ENCODE results near the gene SPTB.

SPTB gene

GRCh38 chr14:64826333-64826732, 53.4 kb downstream of the SPTB start:
- no peaks in the 10 kb centered on the region for H3K36me3 ChIP-seq (ENCODE audit: control insufficient read depth in 5 of 5, insufficient read depth in 5 of 5, low read length in 5 of 5)
- no peak overlapping the region for H3K9ac ChIP-seq (ENCODE audit: low read length in 5 of 5)
- H3K9me3 ChIP-seq (ENCODE audit: control insufficient read depth in 5 of 5, low read length in 5 of 5) = no peaks in the 10 kb centered on the region
- peaks cover 0 to 20% (median 0%) of the 10 kb centered on the region in 5 donors for H3K27me3 ChIP-seq (ENCODE audit: control insufficient read depth in 5 of 5, insufficient read depth in 4 of 5, low read length in 5 of 5)
- no peak overlapping the region for H3K4me3 ChIP-seq (ENCODE audit: low read depth in 1 of 5, low read length in 5 of 5)
- peaks cover 0 to 13% (median 6%) of the 10 kb centered on the region in 5 donors for H3K4me1 ChIP-seq (ENCODE audit: control insufficient read depth in 5 of 5, insufficient read depth in 5 of 5, low read length in 5 of 5)
- H3K27ac ChIP-seq (ENCODE audit: low read depth, low read length) = no peak overlapping the region

GRCh38 chr14:64825509-64825908, 54.2 kb downstream of the SPTB start:
- H3K27ac ChIP-seq (ENCODE audit: low read depth, low read length) = no peak overlapping the region

GRCh38 chr14:64825006-64825405, 54.7 kb downstream of the SPTB start:
- H3K27ac ChIP-seq (ENCODE audit: low read depth, low read length) = no peak overlapping the region
- H3K4me3 ChIP-seq (ENCODE audit: low read depth in 1 of 5, low read length in 5 of 5) = no peak overlapping the region
- H3K27me3 ChIP-seq (ENCODE audit: control insufficient read depth in 5 of 5, insufficient read depth in 4 of 5, low read length in 5 of 5) = peaks cover 0 to 20% (median 0%) of the 10 kb centered on the region in 5 donors
- peaks cover 0 to 13% (median 6%) of the 10 kb centered on the region in 5 donors for H3K4me1 ChIP-seq (ENCODE audit: control insufficient read depth in 5 of 5, insufficient read depth in 5 of 5, low read length in 5 of 5)
- H3K9me3 ChIP-seq (ENCODE audit: control insufficient read depth in 5 of 5, low read length in 5 of 5) = no peaks in the 10 kb centered on the region
- no peaks in the 10 kb centered on the region for H3K36me3 ChIP-seq (ENCODE audit: control insufficient read depth in 5 of 5, insufficient read depth in 5 of 5, low read length in 5 of 5)
- H3K9ac ChIP-seq (ENCODE audit: low read length in 5 of 5) = no peak overlapping the region

More at GRCh38 chr14:64825509-64825908, 54.2 kb downstream of the SPTB start:
- H3K4me1 ChIP-seq (ENCODE audit: control insufficient read depth in 5 of 5, insufficient read depth in 5 of 5, low read length in 5 of 5) = peaks cover 0 to 13% (median 6%) of the 10 kb centered on the region in 5 donors
- H3K36me3 ChIP-seq (ENCODE audit: control insufficient read depth in 5 of 5, insufficient read depth in 5 of 5, low read length in 5 of 5) = no peaks in the 10 kb centered on the region
- no peak overlapping the region for H3K4me3 ChIP-seq (ENCODE audit: low read depth in 1 of 5, low read length in 5 of 5)
- H3K9me3 ChIP-seq (ENCODE audit: control insufficient read depth in 5 of 5, low read length in 5 of 5) = no peaks in the 10 kb centered on the region
- no peak overlapping the region for H3K9ac ChIP-seq (ENCODE audit: low read length in 5 of 5)
- H3K27me3 ChIP-seq (ENCODE audit: control insufficient read depth in 5 of 5, insufficient read depth in 4 of 5, low read length in 5 of 5) = peaks cover 0 to 20% (median 0%) of the 10 kb centered on the region in 5 donors

GRCh38 chr14:64824471-64824870, 55.2 kb downstream of the SPTB start:
- no peaks in the 10 kb centered on the region for H3K9me3 ChIP-seq (ENCODE audit: control insufficient read depth in 5 of 5, low read length in 5 of 5)
- peaks cover 0 to 13% (median 6%) of the 10 kb centered on the region in 5 donors for H3K4me1 ChIP-seq (ENCODE audit: control insufficient read depth in 5 of 5, insufficient read depth in 5 of 5, low read length in 5 of 5)
- H3K27ac ChIP-seq (ENCODE audit: low read depth, low read length) = no peak overlapping the region
- H3K4me3 ChIP-seq (ENCODE audit: low read depth in 1 of 5, low read length in 5 of 5) = no peak overlapping the region
- H3K36me3 ChIP-seq (ENCODE audit: control insufficient read depth in 5 of 5, insufficient read depth in 5 of 5, low read length in 5 of 5) = no peaks in the 10 kb centered on the region
- peaks cover 0 to 20% (median under 1%) of the 10 kb centered on the region in 5 donors for H3K27me3 ChIP-seq (ENCODE audit: control insufficient read depth in 5 of 5, insufficient read depth in 4 of 5, low read length in 5 of 5)
- H3K9ac ChIP-seq (ENCODE audit: low read length in 5 of 5) = no peak overlapping the region

GRCh38 chr14:64823305-64823861, 56.3 kb downstream of the SPTB start:
- H3K4me3 ChIP-seq (ENCODE audit: low read depth in 1 of 5, low read length in 5 of 5) = peak overlapping the region in 2 of 5 donors; percentile 12 to 32
- no peaks in the 10 kb centered on the region for H3K9me3 ChIP-seq (ENCODE audit: control insufficient read depth in 5 of 5, low read length in 5 of 5)
- no peak overlapping the region for H3K27ac ChIP-seq (ENCODE audit: low read depth, low read length)
- peaks cover 0 to 13% (median 6%) of the 10 kb centered on the region in 5 donors for H3K4me1 ChIP-seq (ENCODE audit: control insufficient read depth in 5 of 5, insufficient read depth in 5 of 5, low read length in 5 of 5)
- H3K27me3 ChIP-seq (ENCODE audit: control insufficient read depth in 5 of 5, insufficient read depth in 4 of 5, low read length in 5 of 5) = peaks cover 0 to 21% (median 7%) of the 10 kb centered on the region in 5 donors
- H3K9ac ChIP-seq (ENCODE audit: low read length in 5 of 5) = no peak overlapping the region
- H3K36me3 ChIP-seq (ENCODE audit: control insufficient read depth in 5 of 5, insufficient read depth in 5 of 5, low read length in 5 of 5) = no peaks in the 10 kb centered on the region

GRCh38 chr14:64821651-64822050, 58.1 kb downstream of the SPTB start:
- H3K9ac ChIP-seq (ENCODE audit: low read length in 5 of 5) = no peak overlapping the region

GRCh38 chr14:64818151-64818550, 61.6 kb downstream of the SPTB start:
- no peak overlapping the region for H3K9ac ChIP-seq (ENCODE audit: low read length in 5 of 5)
- peaks cover 0 to 3% (median 2%) of the 10 kb centered on the region in 5 donors for H3K4me1 ChIP-seq (ENCODE audit: control insufficient read depth in 5 of 5, insufficient read depth in 5 of 5, low read length in 5 of 5)
- peaks cover 2 to 18% (median 10%) of the 10 kb centered on the region in 5 donors for H3K27me3 ChIP-seq (ENCODE audit: control insufficient read depth in 5 of 5, insufficient read depth in 4 of 5, low read length in 5 of 5)
- H3K9me3 ChIP-seq (ENCODE audit: control insufficient read depth in 5 of 5, low read length in 5 of 5) = no peaks in the 10 kb centered on the region
- no peak overlapping the region for H3K4me3 ChIP-seq (ENCODE audit: low read depth in 1 of 5, low read length in 5 of 5)
- no peaks in the 10 kb centered on the region for H3K36me3 ChIP-seq (ENCODE audit: control insufficient read depth in 5 of 5, insufficient read depth in 5 of 5, low read length in 5 of 5)
- no peak overlapping the region for H3K27ac ChIP-seq (ENCODE audit: low read depth, low read length)

More at GRCh38 chr14:64821651-64822050, 58.1 kb downstream of the SPTB start:
- H3K4me3 ChIP-seq (ENCODE audit: low read depth in 1 of 5, low read length in 5 of 5) = no peak overlapping the region
- no peaks in the 10 kb centered on the region for H3K9me3 ChIP-seq (ENCODE audit: control insufficient read depth in 5 of 5, low read length in 5 of 5)
- H3K36me3 ChIP-seq (ENCODE audit: control insufficient read depth in 5 of 5, insufficient read depth in 5 of 5, low read length in 5 of 5) = no peaks in the 10 kb centered on the region
- no peak overlapping the region for H3K27ac ChIP-seq (ENCODE audit: low read depth, low read length)
- peaks cover 0 to 9% (median 6%) of the 10 kb centered on the region in 5 donors for H3K4me1 ChIP-seq (ENCODE audit: control insufficient read depth in 5 of 5, insufficient read depth in 5 of 5, low read length in 5 of 5)
- H3K27me3 ChIP-seq (ENCODE audit: control insufficient read depth in 5 of 5, insufficient read depth in 4 of 5, low read length in 5 of 5) = peaks cover 2 to 24% (median 11%) of the 10 kb centered on the region in 5 donors

- peaks cover 2 to 18% (median 5%) of the 10 kb centered on the region in 5 donors for H3K27me3 ChIP-seq (ENCODE audit: control insufficient read depth in 5 of 5, insufficient read depth in 4 of 5, low read length in 5 of 5)
- H3K36me3 ChIP-seq (ENCODE audit: control insufficient read depth in 5 of 5, insufficient read depth in 5 of 5, low read length in 5 of 5) = no peaks in the 10 kb centered on the region
- H3K4me1 ChIP-seq (ENCODE audit: control insufficient read depth in 5 of 5, insufficient read depth in 5 of 5, low read length in 5 of 5) = no peaks in the 10 kb centered on the region
- H3K4me3 ChIP-seq (ENCODE audit: low read depth in 1 of 5, low read length in 5 of 5) = no peak overlapping the region
- H3K9me3 ChIP-seq (ENCODE audit: control insufficient read depth in 5 of 5, low read length in 5 of 5) = no peaks in the 10 kb centered on the region
- no peak overlapping the region for H3K9ac ChIP-seq (ENCODE audit: low read length in 5 of 5)
- no peak overlapping the region for H3K27ac ChIP-seq (ENCODE audit: low read depth, low read length)
Observed at GRCh38 chr14:64817631-64818030, 62.1 kb downstream of the SPTB start.

GRCh38 chr14:64816221-64816783, 63.4 kb downstream of the SPTB start:
- peaks cover 2 to 16% (median 4%) of the 10 kb centered on the region in 5 donors for H3K27me3 ChIP-seq (ENCODE audit: control insufficient read depth in 5 of 5, insufficient read depth in 4 of 5, low read length in 5 of 5)
- no peaks in the 10 kb centered on the region for H3K9me3 ChIP-seq (ENCODE audit: control insufficient read depth in 5 of 5, low read length in 5 of 5)
- H3K36me3 ChIP-seq (ENCODE audit: control insufficient read depth in 5 of 5, insufficient read depth in 5 of 5, low read length in 5 of 5) = no peaks in the 10 kb centered on the region
- no peaks in the 10 kb centered on the region for H3K4me1 ChIP-seq (ENCODE audit: control insufficient read depth in 5 of 5, insufficient read depth in 5 of 5, low read length in 5 of 5)
- no peak overlapping the region for H3K4me3 ChIP-seq (ENCODE audit: low read depth in 1 of 5, low read length in 5 of 5)
- H3K9ac ChIP-seq (ENCODE audit: low read length in 5 of 5) = no peak overlapping the region
- H3K27ac ChIP-seq (ENCODE audit: low read depth, low read length) = no peak overlapping the region

GRCh38 chr14:64815257-64815656, 64.5 kb downstream of the SPTB start:
- H3K36me3 ChIP-seq (ENCODE audit: control insufficient read depth in 5 of 5, insufficient read depth in 5 of 5, low read length in 5 of 5) = no peaks in the 10 kb centered on the region
- H3K27ac ChIP-seq (ENCODE audit: low read depth, low read length) = no peak overlapping the region
- no peak overlapping the region for H3K9ac ChIP-seq (ENCODE audit: low read length in 5 of 5)
- H3K4me1 ChIP-seq (ENCODE audit: control insufficient read depth in 5 of 5, insufficient read depth in 5 of 5, low read length in 5 of 5) = no peaks in the 10 kb centered on the region
- peaks cover 2 to 16% (median 4%) of the 10 kb centered on the region in 5 donors for H3K27me3 ChIP-seq (ENCODE audit: control insufficient read depth in 5 of 5, insufficient read depth in 4 of 5, low read length in 5 of 5)
- H3K9me3 ChIP-seq (ENCODE audit: control insufficient read depth in 5 of 5, low read length in 5 of 5) = no peaks in the 10 kb centered on the region
- no peak overlapping the region for H3K4me3 ChIP-seq (ENCODE audit: low read depth in 1 of 5, low read length in 5 of 5)
